ENCODE measurements around the gene GIPR. TPM values are rescaled to one million over a fixed set of nuclear protein-coding genes. Genes with fewer than 3 reads are reported as not detected.
"Not testable (repeated sequence)": the region's sequence is repeated elsewhere in the genome, so short reads cannot be mapped to it uniquely, and the experiment has no call there.

Gene GIPR
- total and polyA plus RNA-seq, 4 donors: 0.30 to 1.9 (median 0.99) TPM

DNA sequence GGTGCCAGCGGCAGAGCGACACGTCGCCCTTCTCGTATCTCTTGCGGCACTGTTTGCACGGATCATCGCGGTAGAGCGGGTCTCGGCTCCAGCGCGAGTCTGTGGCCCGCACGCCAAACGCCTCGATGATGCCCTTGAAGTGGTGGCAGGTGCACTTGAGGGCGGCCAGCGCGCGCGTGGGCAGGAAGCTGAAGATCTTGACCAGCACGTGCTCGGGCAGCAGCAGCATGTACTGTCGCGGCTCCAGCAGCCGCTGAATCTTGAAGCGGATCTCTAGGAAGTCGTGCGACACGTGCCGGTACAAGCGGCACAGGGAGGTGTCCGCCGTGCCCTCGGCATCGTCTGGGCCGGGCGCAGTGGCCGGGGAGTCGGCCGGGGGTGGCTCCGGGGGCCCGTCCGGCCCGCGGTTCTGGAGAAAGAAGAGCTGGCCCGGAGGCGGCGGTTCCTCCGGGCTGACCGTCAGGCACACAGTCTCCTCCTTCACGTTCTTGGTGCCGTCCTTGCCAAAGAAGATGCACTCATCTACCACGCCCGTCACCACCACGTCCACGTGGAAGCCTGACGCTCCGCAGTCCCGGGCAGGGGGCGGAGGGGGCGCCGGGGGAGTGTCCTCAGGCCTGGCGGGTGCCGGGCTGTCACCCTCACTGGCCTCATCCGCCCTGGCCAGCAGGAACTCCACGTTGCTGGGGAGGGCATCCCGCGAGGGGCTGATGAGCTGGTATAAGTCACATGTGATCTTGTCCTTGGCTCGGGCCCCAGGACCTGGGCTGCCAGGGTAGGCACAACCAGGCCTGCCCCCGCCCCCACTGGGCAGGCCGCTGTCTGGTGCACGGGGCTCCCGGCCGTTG is 44.1 kb downstream of the GIPR start:
- no peaks in the 10 kb centered on the region for H3K27me3 ChIP-seq (ENCODE audit: control insufficient read depth, insufficient read depth, low read length)
- no peak overlapping the region for H3K27ac ChIP-seq (ENCODE audit: low read depth, low read length)
- no peaks in the 10 kb centered on the region for H3K4me1 ChIP-seq (ENCODE audit: control insufficient read depth, insufficient read depth, low read length)
- H3K9me3 ChIP-seq (ENCODE audit: control insufficient read depth, insufficient read depth, low read length): no peaks in the 10 kb centered on the region
- H3K4me3 ChIP-seq (ENCODE audit: low read depth, low read length): no peak overlapping the region
- 92% methylated on average over 76 of the region's 76 CpGs for WGBS (ENCODE audit: insufficient coverage)
- H3K36me3 ChIP-seq (ENCODE audit: control insufficient read depth, insufficient read depth, low read length): peaks cover 41% of the 10 kb centered on the region
- no peak for DNase-seq (ENCODE audit: low read depth in 4 of 6, low spot score in 6 of 6)

DNA sequence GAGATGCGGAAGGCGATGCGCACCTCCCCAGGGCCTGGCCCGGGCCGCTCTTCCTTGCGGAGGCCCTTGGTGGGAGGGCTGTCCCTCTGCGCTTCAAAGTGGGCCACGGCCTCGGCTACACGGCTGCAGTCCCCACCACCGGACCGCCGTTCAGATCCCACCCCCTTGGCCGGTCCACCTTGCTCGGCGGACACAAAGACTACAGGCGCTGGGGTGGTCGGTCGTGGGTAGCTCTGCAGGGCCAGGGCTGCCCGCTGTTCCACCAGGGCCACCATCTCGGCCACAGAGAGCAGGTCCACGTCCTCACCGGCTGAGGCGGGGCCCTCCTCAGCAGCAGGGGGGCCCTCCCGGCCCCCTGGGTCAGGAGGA is 44.7 kb downstream of the GIPR start:
- Histone ChIP-seq H3K4me1 (ENCODE audit: control insufficient read depth, insufficient read depth, low read length) (peaks cover 3% of the 10 kb centered on the region), H3K9me3 (ENCODE audit: control insufficient read depth, insufficient read depth, low read length) (no peaks in the 10 kb centered on the region), H3K4me3 (ENCODE audit: low read depth, low read length) (no peak overlapping the region), H3K27ac (ENCODE audit: low read depth, low read length) (no peak overlapping the region), H3K36me3 (ENCODE audit: control insufficient read depth, insufficient read depth, low read length) (peaks cover 41% of the 10 kb centered on the region), H3K27me3 (ENCODE audit: control insufficient read depth, insufficient read depth, low read length) (no peaks in the 10 kb centered on the region)
- 92% methylated on average over 24 of the region's 25 CpGs for WGBS (ENCODE audit: insufficient coverage)
- no peak for DNase-seq (ENCODE audit: low read depth in 4 of 6, low spot score in 6 of 6)

DNA sequence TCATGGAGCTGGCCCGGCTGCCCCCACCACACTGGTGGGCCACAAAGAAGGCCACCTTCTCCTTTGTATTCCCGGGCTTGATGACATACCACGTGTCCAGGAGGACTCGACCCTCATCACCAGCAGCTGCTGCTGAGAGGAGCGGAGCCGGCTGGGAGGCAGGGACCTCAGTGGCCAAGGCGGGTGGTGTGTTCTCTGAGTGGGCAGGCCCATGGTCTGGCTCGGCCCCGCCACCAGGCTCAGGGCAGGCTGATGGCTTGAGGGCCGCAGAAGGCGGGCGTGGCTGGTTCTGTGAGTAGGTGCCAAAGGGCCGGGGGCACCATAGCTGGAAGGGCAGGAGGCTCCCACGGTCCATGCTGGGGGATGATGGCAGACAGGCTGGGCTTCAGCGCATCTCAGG is 45.1 kb downstream of the GIPR start:
- Histone ChIP-seq H3K36me3 (ENCODE audit: control insufficient read depth, insufficient read depth, low read length) (peaks cover 39% of the 10 kb centered on the region), H3K4me1 (ENCODE audit: control insufficient read depth, insufficient read depth, low read length) (peaks cover 7% of the 10 kb centered on the region), H3K27ac (ENCODE audit: low read depth, low read length) (no peak overlapping the region), H3K4me3 (ENCODE audit: low read depth, low read length) (no peak overlapping the region), H3K27me3 (ENCODE audit: control insufficient read depth, insufficient read depth, low read length) (no peaks in the 10 kb centered on the region), H3K9me3 (ENCODE audit: control insufficient read depth, insufficient read depth, low read length) (no peaks in the 10 kb centered on the region)
- 92% methylated on average over 15 of the region's 15 CpGs for WGBS (ENCODE audit: insufficient coverage)
- DNase-seq (ENCODE audit: low read depth in 4 of 6, low spot score in 6 of 6): no peak

DNA sequence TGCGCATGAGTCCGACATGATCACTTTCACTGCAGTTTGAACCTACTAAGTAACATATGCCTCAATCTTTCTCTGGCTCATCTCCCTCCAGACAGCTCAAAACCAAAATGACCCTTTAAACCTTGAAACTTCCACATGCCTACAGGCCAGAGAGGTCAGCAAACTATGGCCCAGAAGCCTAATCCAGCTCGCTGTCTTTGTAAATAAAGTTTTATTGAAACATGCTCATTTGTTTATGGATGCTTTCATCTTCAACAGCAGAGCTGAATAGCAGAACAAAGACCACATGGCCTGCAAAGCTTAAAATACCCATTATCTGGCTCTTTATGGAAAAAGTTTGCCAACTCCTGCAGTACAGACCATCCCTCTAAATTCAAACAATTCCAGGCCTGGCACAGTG is 47.1 kb downstream of the GIPR start:
- Histone ChIP-seq H3K4me3 (ENCODE audit: low read depth, low read length) (no peak overlapping the region), H3K9me3 (ENCODE audit: control insufficient read depth, insufficient read depth, low read length) (no peaks in the 10 kb centered on the region), H3K27me3 (ENCODE audit: control insufficient read depth, insufficient read depth, low read length) (no peaks in the 10 kb centered on the region), H3K27ac (ENCODE audit: low read depth, low read length) (no peak overlapping the region), H3K4me1 (ENCODE audit: control insufficient read depth, insufficient read depth, low read length) (peaks cover 11% of the 10 kb centered on the region), H3K36me3 (ENCODE audit: control insufficient read depth, insufficient read depth, low read length) (peaks cover 30% of the 10 kb centered on the region)
- DNase-seq (ENCODE audit: low read depth in 4 of 6, low spot score in 6 of 6): no peak
- 71% methylated on average over 1 of the region's 3 CpGs for WGBS (ENCODE audit: insufficient coverage)

DNA sequence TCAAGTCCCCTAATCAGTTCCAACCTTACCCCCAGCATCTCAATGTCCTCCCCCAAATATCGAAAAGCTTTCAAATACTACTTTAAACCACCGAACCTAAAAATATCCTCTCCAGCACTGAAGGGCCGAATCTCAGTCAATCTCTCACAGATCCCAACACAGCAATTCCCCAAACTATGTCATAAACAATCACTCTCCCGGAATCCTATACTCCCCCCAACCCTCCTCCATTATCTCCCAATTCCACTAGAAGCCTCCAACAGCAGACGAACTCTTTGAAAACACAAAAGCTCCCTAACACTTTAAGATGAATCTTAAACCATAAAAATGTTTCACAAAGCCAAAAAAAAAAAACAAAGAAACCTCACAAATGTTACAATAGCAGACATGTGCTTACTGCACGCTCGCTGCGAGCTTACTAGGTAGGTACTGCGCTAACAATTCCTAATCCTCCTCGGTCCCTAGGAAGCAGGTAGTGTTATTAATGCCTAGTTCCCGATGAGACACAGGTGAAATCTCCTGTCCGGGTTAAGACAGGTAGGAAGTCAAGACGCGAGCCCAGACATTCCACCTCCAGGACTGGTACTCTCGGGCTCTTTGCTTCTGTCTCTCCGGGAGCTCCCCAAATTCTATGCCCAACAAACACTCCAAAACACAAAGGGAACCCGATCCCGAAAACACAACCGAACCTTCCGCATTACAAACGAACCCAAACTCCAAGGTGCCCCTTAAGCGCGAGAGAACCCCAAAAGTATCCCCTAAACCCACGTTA is 48.5 kb downstream of the GIPR start:
- Histone ChIP-seq H3K27me3 (ENCODE audit: control insufficient read depth, insufficient read depth, low read length) (no peaks in the 10 kb centered on the region), H3K27ac (ENCODE audit: low read depth, low read length) (peak overlapping the region; percentile 95), H3K36me3 (ENCODE audit: control insufficient read depth, insufficient read depth, low read length) (peaks cover 23% of the 10 kb centered on the region), H3K4me3 (ENCODE audit: low read depth, low read length) (peak overlapping the region; percentile 85), H3K4me1 (ENCODE audit: control insufficient read depth, insufficient read depth, low read length) (peaks cover 11% of the 10 kb centered on the region), H3K9me3 (ENCODE audit: control insufficient read depth, insufficient read depth, low read length) (no peaks in the 10 kb centered on the region)
- 5% methylated on average over 24 of the region's 24 CpGs for WGBS (ENCODE audit: insufficient coverage)
- DNase-seq (ENCODE audit: low read depth in 4 of 6, low spot score in 6 of 6): peak; percentile 2 to 57 (median 24)

DNA sequence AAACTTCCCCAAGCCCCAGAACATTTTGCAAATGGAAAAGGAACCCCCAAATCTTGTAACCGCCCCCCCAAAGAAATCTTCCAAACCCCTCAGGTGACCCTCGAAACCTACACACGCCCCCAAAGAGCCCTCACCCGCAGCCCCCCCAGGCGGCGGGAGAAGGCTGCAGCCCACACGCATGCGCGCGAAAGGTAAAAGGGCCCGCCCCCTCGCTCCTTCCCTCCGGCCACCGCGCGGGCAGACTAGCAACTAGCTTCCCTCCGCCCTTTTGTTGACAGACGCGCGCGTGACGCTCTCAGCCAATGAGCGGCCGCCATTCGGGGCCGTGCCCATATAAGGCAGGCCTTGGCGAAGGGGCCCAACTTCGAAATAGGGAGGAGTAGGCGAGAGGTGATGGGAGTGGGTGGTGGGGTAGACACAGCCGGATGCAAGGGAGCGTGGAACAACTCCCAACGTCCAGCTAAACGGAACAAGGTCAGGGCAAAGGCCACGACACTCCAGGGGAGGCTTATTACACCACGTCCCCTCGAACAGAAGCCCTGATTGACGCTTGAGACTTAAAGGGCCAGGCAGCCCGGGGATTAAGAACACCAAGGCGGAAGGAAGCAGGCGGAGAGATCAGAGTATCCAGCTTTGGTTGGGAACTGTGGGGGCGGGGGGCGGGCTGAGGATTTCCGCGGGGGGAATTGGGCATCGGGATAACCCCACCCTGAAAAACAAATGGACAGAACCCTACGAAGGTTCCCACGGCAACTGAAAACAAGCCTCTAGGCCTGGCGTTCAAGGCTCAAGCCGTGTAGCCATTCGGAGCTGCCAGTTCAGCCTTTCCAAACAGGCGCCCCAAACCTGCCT is 49.3 kb downstream of the GIPR start:
- peak overlapping the region; percentile 95 for H3K27ac ChIP-seq (ENCODE audit: low read depth, low read length)
- DNase-seq (ENCODE audit: low read depth in 4 of 6, low spot score in 6 of 6): peak; percentile 88 to 99 (median 95)
- H3K9me3 ChIP-seq (ENCODE audit: control insufficient read depth, insufficient read depth, low read length): no peaks in the 10 kb centered on the region
- H3K4me1 ChIP-seq (ENCODE audit: control insufficient read depth, insufficient read depth, low read length): peaks cover 11% of the 10 kb centered on the region
- peaks cover 19% of the 10 kb centered on the region for H3K36me3 ChIP-seq (ENCODE audit: control insufficient read depth, insufficient read depth, low read length)
- under 1% methylated on average over 42 of the region's 51 CpGs for WGBS (ENCODE audit: insufficient coverage)
- no peaks in the 10 kb centered on the region for H3K27me3 ChIP-seq (ENCODE audit: control insufficient read depth, insufficient read depth, low read length)
- H3K4me3 ChIP-seq (ENCODE audit: low read depth, low read length): peak overlapping the region; percentile 85

DNA sequence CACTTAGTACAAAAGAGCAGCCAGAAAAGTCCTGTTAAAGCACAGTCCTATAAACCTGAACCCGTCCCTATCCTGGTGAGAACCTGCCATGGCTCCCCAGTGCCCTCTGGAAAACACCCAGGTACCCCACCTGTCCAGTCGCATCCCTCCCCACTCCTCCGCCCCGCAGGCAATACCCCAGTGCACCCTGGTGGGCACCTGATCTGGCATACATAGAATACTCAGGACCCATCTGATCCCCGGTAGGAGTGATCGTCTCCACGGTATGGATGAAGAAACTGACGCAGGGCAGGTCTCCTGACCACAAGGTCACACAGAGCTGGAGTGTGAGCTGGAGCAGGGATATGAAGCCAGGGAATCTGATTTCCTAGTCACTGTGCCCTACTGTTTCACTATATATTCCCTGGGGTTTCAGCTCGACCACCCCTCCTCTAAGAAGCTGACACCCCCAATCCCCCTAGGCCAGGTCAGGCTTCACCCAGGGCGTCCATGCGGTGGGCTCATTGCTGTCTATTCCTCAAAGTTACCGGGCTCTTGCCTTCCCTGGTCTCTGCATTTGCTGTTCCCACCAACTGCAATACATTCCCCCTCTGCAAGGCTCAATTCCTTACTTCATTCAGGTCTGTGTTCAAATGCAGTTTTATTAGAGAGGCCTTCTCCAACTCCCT is 50.1 kb downstream of the GIPR start:
- Histone ChIP-seq H3K9me3 (ENCODE audit: control insufficient read depth, insufficient read depth, low read length) (no peaks in the 10 kb centered on the region), H3K36me3 (ENCODE audit: control insufficient read depth, insufficient read depth, low read length) (peaks cover 19% of the 10 kb centered on the region), H3K27me3 (ENCODE audit: control insufficient read depth, insufficient read depth, low read length) (no peaks in the 10 kb centered on the region), H3K4me3 (ENCODE audit: low read depth, low read length) (peak overlapping the region; percentile 85), H3K4me1 (ENCODE audit: control insufficient read depth, insufficient read depth, low read length) (peaks cover 11% of the 10 kb centered on the region), H3K27ac (ENCODE audit: low read depth, low read length) (peak overlapping the region; percentile 95)
- 63% methylated on average over 7 of the region's 12 CpGs for WGBS (ENCODE audit: insufficient coverage)
- DNase-seq (ENCODE audit: low read depth in 4 of 6, low spot score in 6 of 6): no peak

DNA sequence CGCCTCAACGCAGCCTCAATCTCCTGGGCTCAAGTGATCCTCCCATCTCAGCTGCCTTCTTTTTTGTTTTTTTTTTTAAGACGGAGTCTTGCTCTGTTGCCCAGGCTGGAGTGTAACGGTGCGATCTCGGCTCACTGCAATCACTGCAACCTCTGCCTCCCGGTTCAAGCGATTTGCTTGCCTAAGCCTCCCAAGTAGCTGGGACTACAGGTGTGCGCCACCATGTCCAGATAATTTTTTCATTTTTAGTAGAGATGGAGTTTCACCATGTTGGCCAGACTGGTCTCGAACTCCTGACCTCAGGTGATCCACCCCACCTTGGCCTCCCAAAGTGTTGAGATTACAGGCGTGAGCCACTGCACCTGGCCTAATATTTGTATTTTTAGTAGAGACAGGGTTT is 52.0 kb downstream of the GIPR start:
- Histone ChIP-seq H3K36me3 (ENCODE audit: control insufficient read depth, insufficient read depth, low read length) (peaks cover 16% of the 10 kb centered on the region), H3K4me1 (ENCODE audit: control insufficient read depth, insufficient read depth, low read length) (peaks cover 11% of the 10 kb centered on the region)
- not testable (repeated sequence) for H3K4me3 ChIP-seq (ENCODE audit: low read depth, low read length); H3K9me3 ChIP-seq (ENCODE audit: control insufficient read depth, insufficient read depth, low read length); H3K27me3 ChIP-seq (ENCODE audit: control insufficient read depth, insufficient read depth, low read length); H3K27ac ChIP-seq (ENCODE audit: low read depth, low read length); DNase-seq (ENCODE audit: low read depth in 4 of 6, low spot score in 6 of 6)
- 98% methylated on average over 9 of the region's 11 CpGs for WGBS (ENCODE audit: insufficient coverage)

DNA sequence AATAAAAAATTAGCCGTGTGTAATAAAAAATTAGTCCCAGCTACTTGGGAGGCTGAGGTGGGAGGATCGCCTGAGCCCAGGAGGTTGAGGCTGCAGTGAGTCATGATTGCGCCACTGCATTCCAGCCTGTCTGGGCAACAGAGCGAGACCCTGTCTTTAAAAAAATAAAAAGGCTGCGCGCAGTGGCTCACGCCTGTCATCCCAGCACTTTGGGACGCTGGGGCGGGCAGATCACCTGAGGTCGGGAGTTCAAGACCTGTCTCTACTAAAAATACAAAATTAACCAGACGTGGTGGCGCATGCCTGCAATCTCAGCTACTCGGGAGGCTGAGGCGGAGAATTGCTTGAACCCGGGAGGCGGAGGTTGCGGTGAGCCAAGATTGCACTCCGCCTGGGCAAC is 60.7 kb downstream of the GIPR start:
- not testable (repeated sequence) for H3K27me3 ChIP-seq (ENCODE audit: control insufficient read depth, insufficient read depth, low read length); H3K27ac ChIP-seq (ENCODE audit: low read depth, low read length); H3K36me3 ChIP-seq (ENCODE audit: control insufficient read depth, insufficient read depth, low read length); H3K9me3 ChIP-seq (ENCODE audit: control insufficient read depth, insufficient read depth, low read length); DNase-seq (ENCODE audit: low read depth in 4 of 6, low spot score in 6 of 6); H3K4me3 ChIP-seq (ENCODE audit: low read depth, low read length)
- 97% methylated on average over 15 of the region's 18 CpGs for WGBS (ENCODE audit: insufficient coverage)
- H3K4me1 ChIP-seq (ENCODE audit: control insufficient read depth, insufficient read depth, low read length): peaks cover 29% of the 10 kb centered on the region

Measured in spinal cord (tissue), 10 donors.